ENCODE results near the gene SRGAP3. TPM values are rescaled to one million over a fixed set of nuclear protein-coding genes. Genes with fewer than 3 reads are reported as not detected.
A peak's percentile ranks its signal among the peaks of the same experiment; 100 is the strongest.

The SRGAP3 gene
- total and polyA plus RNA-seq, 4 donors: 1.2 to 32.8 (median 7.3) TPM

GRCh38 chr3:8983591-8983990, 265.9 kb downstream of the SRGAP3 start:
- no peak for ATAC-seq (ENCODE audit: insufficient read depth, low FRiP score)
- DNase-seq: no peak
- H3K4me3 ChIP-seq: no peak overlapping the region
- peaks cover 0 to 27% (median 10%) of the 10 kb centered on the region in 5 donors for H3K4me1 ChIP-seq (ENCODE audit: control insufficient read depth in 5 of 5, insufficient read depth in 5 of 5, low read length in 5 of 5)
- H3K36me3 ChIP-seq (ENCODE audit: control insufficient read depth in 4 of 4, insufficient read depth in 4 of 4, low read length in 4 of 4): peaks cover 0 to 5% (median under 1%) of the 10 kb centered on the region in 4 donors
- H3K27ac ChIP-seq (ENCODE audit: low read depth in 1 of 2, low read length in 1 of 2): no peak overlapping the region
- H3K27me3 ChIP-seq (ENCODE audit: control insufficient read depth in 3 of 3, insufficient read depth in 3 of 3, low read length in 2 of 3): no peaks in the 10 kb centered on the region
- H3K9me3 ChIP-seq (ENCODE audit: control insufficient read depth in 4 of 4, insufficient read depth in 3 of 4, low read length in 3 of 4): no peaks in the 10 kb centered on the region
- WGBS, 2 donors: 92 to 97% methylated on average over 5 of the region's 5 CpGs
- H3K9ac ChIP-seq (ENCODE audit: insufficient read depth in 1 of 2, low read length in 2 of 2): no peak overlapping the region
- no peak for TF ChIP-seq CTCF (IDR thresholded peaks at IDR 0.05; ENCODE audit: control extremely low read depth, extremely low read depth)

GRCh38 chr3:8983026-8983425, 266.4 kb downstream of the SRGAP3 start:
- DNase-seq (no peak), ATAC-seq (ENCODE audit: insufficient read depth, low FRiP score) (no peak)
- no peak for TF ChIP-seq CTCF (IDR thresholded peaks at IDR 0.05; ENCODE audit: control extremely low read depth, extremely low read depth)
- H3K27me3 ChIP-seq (ENCODE audit: control insufficient read depth in 3 of 3, insufficient read depth in 3 of 3, low read length in 2 of 3): no peaks in the 10 kb centered on the region
- H3K36me3 ChIP-seq (ENCODE audit: control insufficient read depth in 4 of 4, insufficient read depth in 4 of 4, low read length in 4 of 4): peaks cover 0 to 5% (median under 1%) of the 10 kb centered on the region in 4 donors
- H3K4me1 ChIP-seq (ENCODE audit: control insufficient read depth in 5 of 5, insufficient read depth in 5 of 5, low read length in 5 of 5): peaks cover 0 to 22% (median 4%) of the 10 kb centered on the region in 5 donors
- peak overlapping the region in 1 of 2 donors; percentile 63 for H3K9ac ChIP-seq (ENCODE audit: insufficient read depth in 1 of 2, low read length in 2 of 2)
- no peaks in the 10 kb centered on the region for H3K9me3 ChIP-seq (ENCODE audit: control insufficient read depth in 4 of 4, insufficient read depth in 3 of 4, low read length in 3 of 4)
- WGBS, 2 donors: 85 to 88% methylated on average over 1 of the region's 1 CpG
- no peak overlapping the region for H3K4me3 ChIP-seq
- no peak overlapping the region for H3K27ac ChIP-seq (ENCODE audit: low read depth in 1 of 2, low read length in 1 of 2)

- Histone ChIP-seq H3K9ac (ENCODE audit: insufficient read depth in 1 of 2, low read length in 2 of 2) (peak overlapping the region in 1 of 2 donors; percentile 63), H3K27ac (ENCODE audit: low read depth in 1 of 2, low read length in 1 of 2) (no peak overlapping the region), H3K4me3 (no peak overlapping the region), H3K4me1 (ENCODE audit: control insufficient read depth in 5 of 5, insufficient read depth in 5 of 5, low read length in 5 of 5) (peaks cover 0 to 20% (median 0%) of the 10 kb centered on the region in 5 donors), H3K27me3 (ENCODE audit: control insufficient read depth in 3 of 3, insufficient read depth in 3 of 3, low read length in 2 of 3) (no peaks in the 10 kb centered on the region), H3K36me3 (ENCODE audit: control insufficient read depth in 4 of 4, insufficient read depth in 4 of 4, low read length in 4 of 4) (peaks cover 0 to 5% (median under 1%) of the 10 kb centered on the region in 4 donors), H3K9me3 (ENCODE audit: control insufficient read depth in 4 of 4, insufficient read depth in 3 of 4, low read length in 3 of 4) (no peaks in the 10 kb centered on the region)
- WGBS, 2 donors: 10 to 33% methylated on average over 5 of the region's 5 CpGs
- TF ChIP-seq CTCF (IDR thresholded peaks at IDR 0.05; ENCODE audit: control extremely low read depth, extremely low read depth): no peak
- DNase-seq: peak; percentile 77 to 92 (median 85)
- ATAC-seq (ENCODE audit: insufficient read depth, low FRiP score): no peak
Measured at GRCh38 chr3:8982509-8982908, 266.9 kb downstream of the SRGAP3 start.

GRCh38 chr3:8981700-8982099, 267.7 kb downstream of the SRGAP3 start:
- 82 to 85% methylated on average over 9 of the region's 9 CpGs for WGBS, 2 donors
- no peaks in the 10 kb centered on the region for H3K27me3 ChIP-seq (ENCODE audit: control insufficient read depth in 3 of 3, insufficient read depth in 3 of 3, low read length in 2 of 3)
- DNase-seq (no peak), ATAC-seq (ENCODE audit: insufficient read depth, low FRiP score) (no peak)
- H3K4me3 ChIP-seq: no peak overlapping the region
- no peak for TF ChIP-seq CTCF (IDR thresholded peaks at IDR 0.05; ENCODE audit: control extremely low read depth, extremely low read depth)
- no peaks in the 10 kb centered on the region for H3K9me3 ChIP-seq (ENCODE audit: control insufficient read depth in 4 of 4, insufficient read depth in 3 of 4, low read length in 3 of 4)
- H3K9ac ChIP-seq (ENCODE audit: insufficient read depth in 1 of 2, low read length in 2 of 2): no peak overlapping the region
- H3K4me1 ChIP-seq (ENCODE audit: control insufficient read depth in 5 of 5, insufficient read depth in 5 of 5, low read length in 5 of 5): peaks cover 0 to 20% (median 0%) of the 10 kb centered on the region in 5 donors
- peaks cover 0 to 5% (median under 1%) of the 10 kb centered on the region in 4 donors for H3K36me3 ChIP-seq (ENCODE audit: control insufficient read depth in 4 of 4, insufficient read depth in 4 of 4, low read length in 4 of 4)
- H3K27ac ChIP-seq (ENCODE audit: low read depth in 1 of 2, low read length in 1 of 2): no peak overlapping the region

Measured in lung (tissue), 12 donors.